Kidney glomerular epithelial cell (primary cell): Measurements from ENCODE around the gene TIFAB.
A peak's percentile ranks its signal among the peaks of the same experiment; 100 is the strongest.

Source experiments
- DNase-seq: peaks from one replicate; lab custom pipeline; 2025; lab: John Stamatoyannopoulos, UW

TIFAB gene

GRCh38 chr5:135458356-135458755 is 6.2 kb upstream of the TIFAB start:
- no peak for DNase-seq

- DNase-seq: peak; percentile 29
Observed at GRCh38 chr5:135457424-135458071, 5.4 kb upstream of the TIFAB start.

- DNase-seq: peak; percentile 60
Observed at GRCh38 chr5:135456238-135457099, 4.3 kb upstream of the TIFAB start.

GRCh38 chr5:135455876-135456237 is 3.7 kb upstream of the TIFAB start:
- no peak for DNase-seq

GRCh38 chr5:135454946-135455345 is 2.8 kb upstream of the TIFAB start:
- DNase-seq: no peak

- no peak for DNase-seq
Observed at GRCh38 chr5:135453613-135454012, 1.5 kb upstream of the TIFAB start.

GRCh38 chr5:135451581-135452320 is 400 bp downstream of the TIFAB start:
- no peak for DNase-seq

- DNase-seq: no peak
Observed at GRCh38 chr5:135450952-135451351, 1.2 kb downstream of the TIFAB start.

GRCh38 chr5:135450336-135450735 is 1.8 kb downstream of the TIFAB start:
- no peak for DNase-seq

- DNase-seq: no peak
Observed at GRCh38 chr5:135449644-135450043, 2.5 kb downstream of the TIFAB start.

- no peak for DNase-seq
Observed at GRCh38 chr5:135448791-135449507, 3.2 kb downstream of the TIFAB start.

- no peak for DNase-seq
Observed at GRCh38 chr5:135448071-135448739, 3.9 kb downstream of the TIFAB start.

GRCh38 chr5:135447298-135447929 is 4.7 kb downstream of the TIFAB start, which contains the start of gene DCANP1:
Gene DCANP1, minus strand, starts transcription at chr5:135447348. Its CDS starts 240 bp downstream, at chr5:135447108.
- no peak for DNase-seq

- no peak for DNase-seq
Observed at GRCh38 chr5:135446615-135447014, 5.5 kb downstream of the TIFAB start.

- DNase-seq: no peak
Observed at GRCh38 chr5:135446206-135446605, 5.9 kb downstream of the TIFAB start.

GRCh38 chr5:135445306-135445985 is 6.7 kb downstream of the TIFAB start:
- DNase-seq: no peak

- DNase-seq: no peak
Observed at GRCh38 chr5:135444881-135445280, 7.3 kb downstream of the TIFAB start.

- no peak for DNase-seq
Observed at GRCh38 chr5:135444360-135444759, 7.8 kb downstream of the TIFAB start.

- DNase-seq: no peak
Observed at GRCh38 chr5:135443161-135443960, 8.8 kb downstream of the TIFAB start.
